NCI-H1436 treated with DMSO at 0.1 percent for 48 hours (cell line): Measurements from ENCODE around the gene ABCC1.

ENCODE experiments used
- DNase-seq: peaks from one replicate; lab custom pipeline; 2025; lab: John Stamatoyannopoulos, UW

The ABCC1 gene

GRCh38 chr16:16048904-16049582 is 99.6 kb downstream of the ABCC1 start:
- DNase-seq: no peak

GRCh38 chr16:16050106-16050505 is 100.7 kb downstream of the ABCC1 start:
- DNase-seq: no peak

GRCh38 chr16:16051132-16051531 is 101.7 kb downstream of the ABCC1 start:
- DNase-seq: no peak

- DNase-seq: no peak
These were observed 103.5 kb downstream of the ABCC1 start for GRCh38 chr16:16052916-16053315.

- no peak for DNase-seq
These were observed 107.7 kb downstream of the ABCC1 start for GRCh38 chr16:16057102-16057501.

GRCh38 chr16:16059160-16059559 is 109.7 kb downstream of the ABCC1 start:
- DNase-seq: no peak

GRCh38 chr16:16059895-16060590 is 110.6 kb downstream of the ABCC1 start:
- DNase-seq: no peak

- DNase-seq: no peak
These were observed 112.9 kb downstream of the ABCC1 start for GRCh38 chr16:16062023-16062937.

- no peak for DNase-seq
These were observed 114.3 kb downstream of the ABCC1 start for GRCh38 chr16:16063683-16064082.

- no peak for DNase-seq
These were observed 115.5 kb downstream of the ABCC1 start for GRCh38 chr16:16064874-16065384.

GRCh38 chr16:16067127-16067526 is 117.7 kb downstream of the ABCC1 start:
- DNase-seq: no peak

- DNase-seq: no peak
These were observed 122.3 kb downstream of the ABCC1 start for GRCh38 chr16:16071631-16072244.

- DNase-seq: no peak
These were observed 123.7 kb downstream of the ABCC1 start for GRCh38 chr16:16073001-16073545.

GRCh38 chr16:16073891-16074881 is 124.8 kb downstream of the ABCC1 start:
- no peak for DNase-seq

- no peak for DNase-seq
These were observed 126.3 kb downstream of the ABCC1 start for GRCh38 chr16:16075488-16076422.

GRCh38 chr16:16076423-16076813 is 127.0 kb downstream of the ABCC1 start:
- DNase-seq: no peak

- no peak for DNase-seq
These were observed 131.1 kb downstream of the ABCC1 start for GRCh38 chr16:16080465-16081065.

- no peak for DNase-seq
These were observed 131.7 kb downstream of the ABCC1 start for GRCh38 chr16:16081141-16081540.

- no peak for DNase-seq
These were observed 132.8 kb downstream of the ABCC1 start for GRCh38 chr16:16082255-16082654.
